GM06990 (cell line): Measurements from ENCODE around the gene PIK3CB.

ENCODE experiments used
- DNase-seq: peaks from one replicate; pipeline ENCODE4 v3.0.0-alpha.2; 2011; ENCODE audit not compliant: insufficient read length; ENCODE audit errors: extremely low read depth
- H3K27me3 ChIP-seq: replicated peaks from 2 replicates; pipeline ENCODE4 v1.6.0; 2011; ENCODE audit warnings: low read length; ENCODE audit not compliant: control insufficient read depth, insufficient read depth
- H3K36me3 ChIP-seq: 2 replicates; pipeline ENCODE4 v1.5.1; 2011; ENCODE audit warnings: low read length; ENCODE audit not compliant: control insufficient read depth, insufficient read depth
- H3K4me3 ChIP-seq: replicated peaks from 2 replicates; pipeline ENCODE4 v1.5.1; 2011; ENCODE audit warnings: low read depth, mild to moderate bottlenecking, control low read depth, low read length
- CTCF ChIP-seq: IDR thresholded peaks from 2 replicates; pipeline ENCODE4 v1.5.1; 2011; ENCODE audit warnings: low read length, control low read depth, mild to moderate bottlenecking, inconsistent platforms; ENCODE audit not compliant: insufficient read depth, poor library complexity, severe bottlenecking

Gene PIK3CB

GRCh38 chr3:138642226-138642926 is 192.4 kb downstream of the PIK3CB start:
- no peak for DNase-seq
- no peak for TF ChIP-seq CTCF
- H3K4me3 ChIP-seq, result no peak overlapping the region
- H3K36me3 ChIP-seq, result no peaks in the 10 kb centered on the region
- H3K27me3 ChIP-seq, result no peaks in the 10 kb centered on the region

- no peak for DNase-seq
- H3K27me3 ChIP-seq, result no peaks in the 10 kb centered on the region
- no peak for TF ChIP-seq CTCF
- H3K36me3 ChIP-seq, result no peaks in the 10 kb centered on the region
- no peak overlapping the region for H3K4me3 ChIP-seq
Measured at GRCh38 chr3:138640537-138640936, 194.2 kb downstream of the PIK3CB start.

GRCh38 chr3:138638641-138639040 is 196.1 kb downstream of the PIK3CB start:
- H3K36me3 ChIP-seq, result no peaks in the 10 kb centered on the region
- no peak for TF ChIP-seq CTCF
- H3K4me3 ChIP-seq, result no peak overlapping the region
- no peaks in the 10 kb centered on the region for H3K27me3 ChIP-seq
- no peak for DNase-seq

GRCh38 chr3:138629526-138629925 is 205.2 kb downstream of the PIK3CB start:
- Histone ChIP-seq H3K4me3 (no peak overlapping the region), H3K27me3 (no peaks in the 10 kb centered on the region), H3K36me3 (no peaks in the 10 kb centered on the region)
- DNase-seq, result no peak
- TF ChIP-seq CTCF, result no peak

- DNase-seq, result no peak
- Histone ChIP-seq H3K27me3 (no peaks in the 10 kb centered on the region), H3K4me3 (no peak overlapping the region), H3K36me3 (no peaks in the 10 kb centered on the region)
- TF ChIP-seq CTCF, result no peak
Measured at GRCh38 chr3:138625707-138626365, 208.9 kb downstream of the PIK3CB start.

- DNase-seq, result no peak
- TF ChIP-seq CTCF, result no peak
- H3K27me3 ChIP-seq, result no peaks in the 10 kb centered on the region
- no peak overlapping the region for H3K4me3 ChIP-seq
- H3K36me3 ChIP-seq, result no peaks in the 10 kb centered on the region
Measured at GRCh38 chr3:138624518-138624917, 210.2 kb downstream of the PIK3CB start.
